ENCODE measurements around the gene MEFV. TPM values are rescaled to one million over a fixed set of nuclear protein-coding genes. Genes with fewer than 3 reads are reported as not detected.

MEFV gene
- total and polyA plus RNA-seq, 2 of the 4 experiments (the other 2 are of a cell fraction), result not detected

DNA sequence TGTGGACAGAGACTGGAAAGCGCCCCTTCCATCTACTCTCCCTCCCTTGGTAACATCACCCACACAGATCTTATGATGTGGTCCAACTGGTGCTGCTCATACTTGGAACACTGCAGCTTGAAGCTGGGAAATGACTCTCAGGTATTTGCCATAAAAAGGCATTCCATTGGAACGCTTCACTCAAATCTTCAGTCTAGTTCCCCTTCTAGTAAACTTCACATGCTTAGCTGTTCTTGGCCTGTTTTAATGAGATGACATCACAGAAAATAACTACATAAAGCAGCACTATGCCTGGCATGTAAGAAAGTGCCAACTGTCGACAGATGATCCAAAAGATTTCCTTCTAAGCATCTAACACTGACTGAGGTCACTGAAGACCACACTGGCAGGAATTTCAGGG lies 36.2 kb upstream of the MEFV start:
- Histone ChIP-seq H3K36me3 (ENCODE audit: control insufficient read depth, insufficient read depth, low read length) (peaks cover 54% of the 10 kb centered on the region), H3K4ac (ENCODE audit: low read depth, low read length) (no peak overlapping the region), H3K27ac (ENCODE audit: insufficient read depth, low read length) (peak overlapping the region; percentile 7; the same call in 1 of the 2 replicates), H2BK15ac (ENCODE audit: low read depth, low read length) (no peak overlapping the region), H3K9ac (ENCODE audit: low read depth, low read length) (no peak overlapping the region), H2AFZ (replicated peaks; ENCODE audit: low read length, poor library complexity) (no peak overlapping the region), H3K14ac (replicated peaks; ENCODE audit: low read depth, low read length) (no peak overlapping the region), H2BK5ac (ENCODE audit: low read depth, low read length, poor library complexity, severe bottlenecking) (peak overlapping the region; percentile 61), H3K18ac (ENCODE audit: low read depth, low read length) (no peak overlapping the region), H2AK9ac (replicated peaks; ENCODE audit: low read depth, low read length, poor library complexity) (no peak overlapping the region), H3K4me2 (ENCODE audit: low read depth, low read length) (no peak overlapping the region), H3K56ac (ENCODE audit: extremely low read depth, insufficient read depth, low read length) (no peak overlapping the region), H3K4me3 (ENCODE audit: insufficient read depth, low read depth, low read length) (no peak overlapping the region), H3K79me1 (ENCODE audit: low read depth in 1 of 2, low read length in 2 of 2) (peaks cover 46 to 62% of the 10 kb centered on the region in 2 experiments), H3K4me1 (ENCODE audit: control insufficient read depth, insufficient read depth, low read length) (no peaks in the 10 kb centered on the region), H4K20me1 (ENCODE audit: insufficient read depth, low read length) (peaks cover 10% of the 10 kb centered on the region; the same call in 1 of the 2 replicates), H3K9me3 (ENCODE audit: control insufficient read depth, insufficient read depth, low read length) (peaks cover 70% of the 10 kb centered on the region), H4K5ac (ENCODE audit: low read depth, low read length) (no peak overlapping the region), H2BK120ac (ENCODE audit: low read depth, low read length) (no peak overlapping the region), H4K8ac (ENCODE audit: low read depth in 2 of 2, low read length in 2 of 2) (no peak overlapping the region), H4K91ac (ENCODE audit: insufficient read depth, low read depth, low read length) (no peak overlapping the region), H2AK5ac (ENCODE audit: low read depth, low read length) (no peak overlapping the region), H2BK20ac (ENCODE audit: low read depth, low read length) (no peak overlapping the region), H3K9me1 (ENCODE audit: insufficient read depth, low read length) (no peaks in the 10 kb centered on the region), H3K23ac (ENCODE audit: low read depth, low read length) (no peak overlapping the region), H3K27me3 (ENCODE audit: control insufficient read depth, insufficient read depth, low read length) (no peaks in the 10 kb centered on the region)
- intact Hi-C loops (cut with micrococcal nuclease) (no loop called here), dilution Hi-C loops (cut with HindIII; ENCODE audit: low sequenced_read_pairs, unreplicated experiment) (no loop called here), in situ Hi-C loops (cut with MboI; ENCODE audit: low sequenced_read_pairs) (no loop called here)
- TF ChIP-seq RAD21 (IDR thresholded peaks at IDR 0.05; ENCODE audit: low read length), result no peak
- no peak for TF ChIP-seq NFE2L2 (IDR thresholded peaks at IDR 0.05; ENCODE audit: low read depth, low read length)
- TF ChIP-seq, protein P1, sequence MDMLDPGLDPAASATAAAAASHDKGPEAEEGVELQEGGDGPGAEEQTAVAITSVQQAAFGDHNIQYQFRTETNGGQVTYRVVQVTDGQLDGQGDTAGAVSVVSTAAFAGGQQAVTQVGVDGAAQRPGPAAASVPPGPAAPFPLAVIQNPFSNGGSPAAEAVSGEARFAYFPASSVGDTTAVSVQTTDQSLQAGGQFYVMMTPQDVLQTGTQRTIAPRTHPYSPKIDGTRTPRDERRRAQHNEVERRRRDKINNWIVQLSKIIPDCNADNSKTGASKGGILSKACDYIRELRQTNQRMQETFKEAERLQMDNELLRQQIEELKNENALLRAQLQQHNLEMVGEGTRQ (IDR thresholded peaks at IDR 0.05; ENCODE audit: low read depth, low read length), result no peak
- TF ChIP-seq SMC3 (IDR thresholded peaks at IDR 0.05; ENCODE audit: low read depth, low read length), result no peak
- no peak for TF ChIP-seq POLR2A (IDR thresholded peaks at IDR 0.05; ENCODE audit: low read depth, low read length)
- no peak for TF ChIP-seq CTCF (conservative IDR thresholded peaks at IDR 0.05; ENCODE audit: low read depth, low read length)
- TF ChIP-seq MAZ (IDR thresholded peaks at IDR 0.05; ENCODE audit: borderline replicate concordance, low read depth, low read length), result no peak
- TF ChIP-seq MAFK (IDR thresholded peaks at IDR 0.05; ENCODE audit: low read depth, low read length), result no peak
- no peak for TF ChIP-seq CHD1 (IDR thresholded peaks at IDR 0.05; ENCODE audit: low read depth, low read length)
- TF ChIP-seq, protein P2, sequence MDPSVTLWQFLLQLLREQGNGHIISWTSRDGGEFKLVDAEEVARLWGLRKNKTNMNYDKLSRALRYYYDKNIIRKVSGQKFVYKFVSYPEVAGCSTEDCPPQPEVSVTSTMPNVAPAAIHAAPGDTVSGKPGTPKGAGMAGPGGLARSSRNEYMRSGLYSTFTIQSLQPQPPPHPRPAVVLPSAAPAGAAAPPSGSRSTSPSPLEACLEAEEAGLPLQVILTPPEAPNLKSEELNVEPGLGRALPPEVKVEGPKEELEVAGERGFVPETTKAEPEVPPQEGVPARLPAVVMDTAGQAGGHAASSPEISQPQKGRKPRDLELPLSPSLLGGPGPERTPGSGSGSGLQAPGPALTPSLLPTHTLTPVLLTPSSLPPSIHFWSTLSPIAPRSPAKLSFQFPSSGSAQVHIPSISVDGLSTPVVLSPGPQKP (IDR thresholded peaks at IDR 0.05; ENCODE audit: borderline replicate concordance, low read depth, low read length), result no peak
- no peak for TF ChIP-seq CEBPB (IDR thresholded peaks at IDR 0.05; ENCODE audit: low read depth, low read length)
- no peak for TF ChIP-seq RCOR1 (IDR thresholded peaks at IDR 0.05; ENCODE audit: insufficient replicate concordance, low read length)
- TF ChIP-seq RFX5 (IDR thresholded peaks at IDR 0.05; ENCODE audit: low read depth, low read length), result no peak
- ATAC-seq (ENCODE audit: low read depth) (peak; percentile 70), DNase-seq (peak; percentile 77)
- no CpG with 5 or more reads among the region's 3 CpGs for WGBS, 2 experiments (ENCODE audit: extremely low coverage in 2 of 2, insufficient read length in 1 of 2)
- ChIA-PET POLR2A (ENCODE audit: unreplicated experiment) (interaction anchor here (0.6 kb wide), 1 partner anchor 1950 kb away, joined by 3 read pairs; no protein-coding TSS in a partner anchor), CTCF (no interaction called here)
- BruUV-seq (replicated peaks), result no TSS peak

Data from IMR-90 (cell line).